ENCODE data around the gene FSCN2.

The FSCN2 gene

GRCh38 chr17:81527591-81528383 is at the start of gene FSCN2:
Gene FSCN2, plus strand, starts transcription at chr17:81528377. Its CDS starts 155 bp downstream, at chr17:81528532.
- no peaks in the 10 kb centered on the region for H3K27me3 ChIP-seq (replicated peaks; ENCODE audit: control insufficient read depth, insufficient read depth, low read length)
- no peak for DNase-seq (ENCODE audit: extremely low read depth, insufficient read length)
- no peak within 1 kb of the TSS for H3K4me3 ChIP-seq (replicated peaks; ENCODE audit: low read depth, low read length)
- no peaks in the 10 kb centered on the region for H3K36me3 ChIP-seq (ENCODE audit: control insufficient read depth, insufficient read depth, low read length)
- TF ChIP-seq CTCF (IDR thresholded peaks at IDR 0.05; ENCODE audit: insufficient read depth, low read length, poor library complexity, severe bottlenecking) = no peak

GRCh38 chr17:81479175-81480071 is 48.8 kb upstream of the FSCN2 start:
- no peak for DNase-seq (ENCODE audit: extremely low read depth, insufficient read length)
- H3K36me3 ChIP-seq (ENCODE audit: control insufficient read depth, insufficient read depth, low read length) = no peaks in the 10 kb centered on the region
- no peak for TF ChIP-seq CTCF (IDR thresholded peaks at IDR 0.05; ENCODE audit: insufficient read depth, low read length, poor library complexity, severe bottlenecking)
- peaks cover 2% of the 10 kb centered on the region; the same call in 1 of the 2 replicates for H3K27me3 ChIP-seq (replicated peaks; ENCODE audit: control insufficient read depth, insufficient read depth, low read length)
- H3K4me3 ChIP-seq (replicated peaks; ENCODE audit: low read depth, low read length) = no peak overlapping the region

GRCh38 chr17:81480140-81481072 is 47.8 kb upstream of the FSCN2 start:
- no peak for DNase-seq (ENCODE audit: extremely low read depth, insufficient read length)
- H3K27me3 ChIP-seq (replicated peaks; ENCODE audit: control insufficient read depth, insufficient read depth, low read length) = peaks cover 2% of the 10 kb centered on the region; the same call in 1 of the 2 replicates
- no peak for TF ChIP-seq CTCF (IDR thresholded peaks at IDR 0.05; ENCODE audit: insufficient read depth, low read length, poor library complexity, severe bottlenecking)
- H3K36me3 ChIP-seq (ENCODE audit: control insufficient read depth, insufficient read depth, low read length) = no peaks in the 10 kb centered on the region
- no peak overlapping the region for H3K4me3 ChIP-seq (replicated peaks; ENCODE audit: low read depth, low read length)

- no peaks in the 10 kb centered on the region for H3K36me3 ChIP-seq (ENCODE audit: control insufficient read depth, insufficient read depth, low read length)
- no peak for TF ChIP-seq CTCF (IDR thresholded peaks at IDR 0.05; ENCODE audit: insufficient read depth, low read length, poor library complexity, severe bottlenecking)
- peaks cover 2% of the 10 kb centered on the region; the same call in 1 of the 2 replicates for H3K27me3 ChIP-seq (replicated peaks; ENCODE audit: control insufficient read depth, insufficient read depth, low read length)
- no peak for DNase-seq (ENCODE audit: extremely low read depth, insufficient read length)
- H3K4me3 ChIP-seq (replicated peaks; ENCODE audit: low read depth, low read length) = no peak overlapping the region
Observed at GRCh38 chr17:81481073-81481799, 46.9 kb upstream of the FSCN2 start.
